NT2/D1 (cell line): Measurements from ENCODE around the gene SCART1.
"Not testable (repeated sequence)": the region's sequence is repeated elsewhere in the genome, so short reads cannot be mapped to it uniquely, and the experiment has no call there.

Experiments used
- DNase-seq: peaks from one replicate; pipeline ENCODE4 v3.0.0-alpha.2; 2011; ENCODE audit warnings: low read depth, low spot score
- H3K27me3 ChIP-seq: 2 replicates; pipeline ENCODE4 v1.6.0; 2011; ENCODE audit warnings: mild to moderate bottlenecking; ENCODE audit not compliant: insufficient read length, insufficient read depth
- H3K36me3 ChIP-seq: 2 replicates; pipeline ENCODE4 v1.6.1; 2011; ENCODE audit warnings: mild to moderate bottlenecking, low read length, mixed read lengths; ENCODE audit not compliant: insufficient read depth, insufficient read length
- H3K4me1 ChIP-seq: 2 replicates; pipeline ENCODE4 v1.5.1; 2011; ENCODE audit not compliant: insufficient read depth, insufficient read length
- H3K4me3 ChIP-seq: 2 replicates; pipeline ENCODE4 v1.5.1; 2011; ENCODE audit warnings: low read depth; ENCODE audit not compliant: insufficient read length
- H3K9ac ChIP-seq: 2 replicates; pipeline ENCODE4 v1.6.0; 2011; ENCODE audit warnings: low read depth; ENCODE audit not compliant: insufficient read length
- H3K9me3 ChIP-seq: 2 replicates; pipeline ENCODE4 v1.5.1; 2011; ENCODE audit warnings: mild to moderate bottlenecking, low read length; ENCODE audit not compliant: insufficient read depth
- SUZ12 ChIP-seq: IDR thresholded peaks from 2 replicates; pipeline ENCODE4 v1.6.1; 2011; ENCODE audit not compliant: insufficient read length, insufficient read depth; ENCODE audit errors: extremely low read depth
- YY1 ChIP-seq: IDR thresholded peaks from 2 replicates; pipeline ENCODE4 v1.6.1; 2011; ENCODE audit not compliant: insufficient read length, insufficient read depth
- ZNF274 ChIP-seq: IDR thresholded peaks from 2 replicates; pipeline ENCODE4 v1.6.1; 2011; ENCODE audit warnings: mild to moderate bottlenecking, low read depth, low read length

SCART1 gene

DNA sequence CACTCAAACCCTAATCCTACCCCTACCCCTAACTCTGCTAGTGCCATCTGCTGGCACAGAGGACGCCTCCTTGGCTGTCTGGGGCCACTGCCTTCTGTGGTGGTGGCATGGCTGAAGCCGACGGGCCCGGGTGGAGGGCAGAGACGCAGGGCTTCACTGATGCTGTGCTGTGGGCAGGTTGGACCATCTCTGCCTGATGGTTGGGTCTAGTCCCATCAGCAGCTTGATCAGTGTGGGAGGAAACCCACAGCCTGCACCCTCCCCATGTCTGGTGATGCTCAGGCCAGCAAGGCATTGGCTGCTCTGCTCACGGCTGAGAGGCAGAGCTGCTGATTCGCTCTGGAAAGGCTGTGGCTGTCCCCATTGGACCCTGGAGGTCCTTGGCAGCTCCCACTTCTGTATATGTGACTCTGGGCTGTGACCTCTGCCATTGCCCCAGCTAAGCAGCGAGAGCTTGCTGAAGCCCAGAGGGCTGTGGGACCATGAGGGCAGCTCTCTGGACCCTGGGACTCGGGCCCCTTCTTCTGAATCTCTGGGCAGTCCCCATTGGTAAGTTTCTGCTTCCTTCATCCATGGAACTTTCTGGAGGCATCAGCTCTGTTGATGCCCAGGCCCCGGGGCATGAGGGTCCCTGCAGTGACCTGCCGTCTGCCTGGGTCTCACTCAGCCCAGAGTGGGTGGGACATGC is at the start of gene SCART1:
SCART1 (plus strand) TSS at position 430 of the 688 bp plus-strand sequence; CDS start at position 483, 53 bp downstream.
- peaks cover 7% of the 10 kb centered on the region for H3K9me3 ChIP-seq
- no peaks in the 10 kb centered on the region for H3K36me3 ChIP-seq
- H3K27me3 ChIP-seq: no peaks in the 10 kb centered on the region
- TF ChIP-seq ZNF274: no peak
- no peak for TF ChIP-seq SUZ12
- TF ChIP-seq YY1: no peak
- no peak within 1 kb of the TSS for H3K4me3 ChIP-seq
- H3K4me1 ChIP-seq: no peaks in the 10 kb centered on the region
- no peak within 1 kb of the TSS for H3K9ac ChIP-seq
- DNase-seq: no peak

DNA sequence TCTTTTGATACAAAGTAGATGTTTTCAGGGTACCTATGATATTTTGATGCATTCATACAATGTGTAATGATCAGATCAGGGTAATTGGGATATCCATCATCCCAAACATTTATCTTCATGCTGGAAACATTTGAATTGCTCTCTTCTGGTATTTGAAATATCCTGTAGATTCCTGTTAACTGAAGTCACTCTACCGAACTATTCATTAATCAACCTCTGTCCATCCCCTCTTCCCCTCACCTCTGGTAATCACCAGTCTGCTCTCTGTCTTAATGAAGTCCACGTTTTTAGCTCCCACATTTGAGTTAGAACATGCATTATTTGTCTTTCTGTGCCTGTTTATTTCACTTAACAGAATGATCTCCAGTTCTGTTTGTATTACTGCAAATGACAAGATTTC is 48.5 kb upstream of the SCART1 start:
- no peaks in the 10 kb centered on the region for H3K27me3 ChIP-seq
- TF ChIP-seq SUZ12 (no peak), YY1 (no peak), ZNF274 (no peak)
- H3K9me3 ChIP-seq: no peaks in the 10 kb centered on the region; the same call in 1 of the 2 replicates
- H3K4me1 ChIP-seq: no peaks in the 10 kb centered on the region
- DNase-seq: no peak
- H3K36me3 ChIP-seq: peaks cover 66% of the 10 kb centered on the region
- no peak overlapping the region for H3K9ac ChIP-seq
- H3K4me3 ChIP-seq: no peak overlapping the region

DNA sequence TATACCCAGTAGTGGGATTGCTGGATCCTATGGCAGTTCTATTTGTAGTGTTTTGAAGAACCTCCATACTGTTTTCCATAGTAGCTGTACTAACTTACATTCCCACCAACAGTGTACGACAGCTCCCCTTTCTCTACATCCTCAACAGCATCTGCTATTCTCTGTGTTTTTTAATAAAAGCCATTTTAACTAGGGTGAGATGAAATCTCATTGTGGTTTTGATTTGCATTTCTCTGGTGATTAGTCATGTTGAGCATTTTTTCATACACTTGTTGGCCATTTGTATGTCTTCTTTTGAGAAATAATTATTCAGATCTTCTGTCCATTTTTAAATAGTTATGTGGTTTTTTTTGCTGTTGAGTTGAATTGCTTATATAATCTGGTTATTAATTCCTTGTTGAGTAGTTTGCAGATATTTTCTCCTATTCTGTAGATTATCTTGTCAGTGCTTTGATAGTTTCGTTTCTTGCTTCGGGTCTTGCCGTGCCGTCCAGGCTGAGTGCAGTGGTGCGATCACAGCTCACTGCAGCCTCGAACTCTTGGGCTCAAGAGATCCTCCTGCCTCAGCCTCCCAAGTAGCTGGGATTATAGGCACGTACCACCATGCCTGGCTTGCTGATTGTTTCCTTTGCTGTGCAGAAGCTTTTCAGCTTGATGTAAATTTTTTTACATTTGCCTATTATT is 47.8 kb upstream of the SCART1 start:
- Histone ChIP-seq H3K4me3 (no peak overlapping the region), H3K27me3 (no peaks in the 10 kb centered on the region), H3K4me1 (no peaks in the 10 kb centered on the region), H3K9me3 (peaks cover 2% of the 10 kb centered on the region; the same call in 1 of the 2 replicates), H3K36me3 (peaks cover 63% of the 10 kb centered on the region), H3K9ac (no peak overlapping the region)
- TF ChIP-seq SUZ12 (no peak), YY1 (no peak), ZNF274 (no peak)
- no peak for DNase-seq

- H3K36me3 ChIP-seq: peaks cover 37% of the 10 kb centered on the region
- no peak overlapping the region for H3K9ac ChIP-seq
- H3K4me3 ChIP-seq: no peak overlapping the region
- no peak for DNase-seq
- no peaks in the 10 kb centered on the region for H3K27me3 ChIP-seq
- no peaks in the 10 kb centered on the region for H3K4me1 ChIP-seq
- H3K9me3 ChIP-seq: peaks cover 28% of the 10 kb centered on the region
- no peak for TF ChIP-seq ZNF274
- no peak for TF ChIP-seq YY1
- no peak for TF ChIP-seq SUZ12
These were observed 42.0 kb upstream of the SCART1 start for GRCh38 chr10:133411523-133412380.

DNA sequence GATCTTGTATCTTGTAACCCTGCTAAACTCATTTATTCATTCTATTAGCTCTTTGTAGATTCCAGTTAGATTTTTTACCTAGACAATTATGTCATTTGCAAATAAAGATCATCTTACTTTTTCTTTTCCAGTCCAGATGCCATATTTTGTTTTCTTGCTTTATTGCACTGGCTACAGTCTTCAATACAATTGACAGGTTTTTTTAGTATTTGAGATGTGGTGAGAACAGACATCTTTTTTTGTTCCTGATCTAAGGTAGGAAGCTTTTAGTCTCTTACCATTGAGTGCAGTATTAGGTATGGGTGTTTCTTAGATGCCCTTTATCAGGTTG is 41.4 kb upstream of the SCART1 start:
- Histone ChIP-seq H3K27me3 (no peaks in the 10 kb centered on the region), H3K9me3 (peaks cover 28% of the 10 kb centered on the region), H3K4me1 (no peaks in the 10 kb centered on the region), H3K9ac (no peak overlapping the region), H3K36me3 (peaks cover 37% of the 10 kb centered on the region), H3K4me3 (no peak overlapping the region)
- TF ChIP-seq ZNF274 (no peak), SUZ12 (no peak), YY1 (no peak)
- DNase-seq: no peak

DNA sequence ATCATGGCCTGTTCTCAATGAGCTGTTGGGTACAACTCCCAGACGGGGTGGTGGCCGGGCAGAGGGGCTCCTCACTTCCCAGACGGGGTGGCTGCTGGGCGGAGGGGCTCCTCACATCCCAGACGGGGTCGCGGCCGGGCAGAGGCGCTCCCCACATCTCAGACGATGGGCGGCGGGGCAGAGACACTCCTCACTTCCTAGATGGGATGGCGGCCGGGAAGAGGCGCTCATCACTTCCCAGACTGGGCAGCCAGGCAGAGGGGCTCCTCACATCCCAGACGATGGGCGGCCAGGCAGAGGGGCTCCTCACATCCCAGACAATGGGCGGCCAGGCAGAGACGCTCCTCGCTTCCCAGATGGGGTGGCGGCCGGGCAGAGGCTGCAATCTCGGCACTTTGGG is 39.3 kb upstream of the SCART1 start:
- not testable (repeated sequence) for H3K27me3 ChIP-seq, H3K9ac ChIP-seq, H3K4me1 ChIP-seq, DNase-seq, H3K4me3 ChIP-seq
- peaks cover 28% of the 10 kb centered on the region for H3K9me3 ChIP-seq
- H3K36me3 ChIP-seq: peaks cover 45% of the 10 kb centered on the region

GRCh38 chr10:133415752-133416151 is 38.0 kb upstream of the SCART1 start:
- peaks cover 49% of the 10 kb centered on the region for H3K36me3 ChIP-seq
- H3K9ac ChIP-seq: no peak overlapping the region
- peaks cover 28% of the 10 kb centered on the region for H3K9me3 ChIP-seq
- no peaks in the 10 kb centered on the region for H3K4me1 ChIP-seq
- TF ChIP-seq YY1 (no peak), SUZ12 (no peak), ZNF274 (no peak)
- H3K27me3 ChIP-seq: no peaks in the 10 kb centered on the region
- no peak for DNase-seq
- H3K4me3 ChIP-seq: no peak overlapping the region
